Measurements from ENCODE around the gene AP1G1.
"Not testable (repeated sequence)": the region's sequence is repeated elsewhere in the genome, so short reads cannot be mapped to it uniquely, and the experiment has no call there.

AP1G1 gene

GRCh38 chr16:71807905-71808592 lies 585 bp downstream of the AP1G1 start:
- DNase-seq, result peak; percentile 79

- no peak for DNase-seq
Observed at GRCh38 chr16:71803305-71803690, 5.3 kb downstream of the AP1G1 start.

GRCh38 chr16:71796501-71797097 lies 12.0 kb downstream of the AP1G1 start:
- no peak for DNase-seq

GRCh38 chr16:71794943-71795342 lies 13.7 kb downstream of the AP1G1 start:
- DNase-seq, result peak; percentile 35

- DNase-seq, result no peak
Observed at GRCh38 chr16:71794018-71794417, 14.6 kb downstream of the AP1G1 start.

GRCh38 chr16:71792176-71792575 lies 16.5 kb downstream of the AP1G1 start:
- DNase-seq, result no peak

- DNase-seq, result not testable (repeated sequence)
Observed at GRCh38 chr16:71790329-71790728, 18.3 kb downstream of the AP1G1 start.

- DNase-seq, result no peak
Observed at GRCh38 chr16:71789136-71789535, 19.5 kb downstream of the AP1G1 start.

- DNase-seq, result no peak
Observed at GRCh38 chr16:71788578-71788977, 20.1 kb downstream of the AP1G1 start.

GRCh38 chr16:71785143-71785542 lies 23.5 kb downstream of the AP1G1 start:
- not testable (repeated sequence) for DNase-seq

- DNase-seq, result no peak
Observed at GRCh38 chr16:71784093-71784492, 24.5 kb downstream of the AP1G1 start.

- no peak for DNase-seq
Observed at GRCh38 chr16:71781741-71782140, 26.9 kb downstream of the AP1G1 start.

GRCh38 chr16:71780521-71781089 lies 28.0 kb downstream of the AP1G1 start:
- no peak for DNase-seq

- DNase-seq, result no peak
Observed at GRCh38 chr16:71778780-71779179, 29.9 kb downstream of the AP1G1 start.

- DNase-seq, result no peak
Observed at GRCh38 chr16:71777329-71777728, 31.3 kb downstream of the AP1G1 start.

- no peak for DNase-seq
Observed at GRCh38 chr16:71775949-71776348, 32.7 kb downstream of the AP1G1 start.

- DNase-seq, result peak; percentile 15
Observed at GRCh38 chr16:71771571-71771970, 37.1 kb downstream of the AP1G1 start.

- peak; percentile 23 for DNase-seq
Observed at GRCh38 chr16:71769222-71769621, 39.4 kb downstream of the AP1G1 start.

GRCh38 chr16:71767060-71767900 lies 41.4 kb downstream of the AP1G1 start:
- no peak for DNase-seq

- DNase-seq, result no peak
Observed at GRCh38 chr16:71762186-71762585, 46.4 kb downstream of the AP1G1 start.

- no peak for DNase-seq
Observed at GRCh38 chr16:71761097-71761496, 47.5 kb downstream of the AP1G1 start.

- DNase-seq, result no peak
Observed at GRCh38 chr16:71758293-71758760, 50.3 kb downstream of the AP1G1 start.

- no peak for DNase-seq
Observed at GRCh38 chr16:71754652-71755051, 54.0 kb downstream of the AP1G1 start.

Data from hematopoietic multipotent progenitor cell treated with erythropoietin and hydrocortisone succinate and interleukin-3 and kit ligand, for 6 days (in vitro differentiated cells).